ENCODE data around the gene PTCSC3.

The PTCSC3 gene

DNA sequence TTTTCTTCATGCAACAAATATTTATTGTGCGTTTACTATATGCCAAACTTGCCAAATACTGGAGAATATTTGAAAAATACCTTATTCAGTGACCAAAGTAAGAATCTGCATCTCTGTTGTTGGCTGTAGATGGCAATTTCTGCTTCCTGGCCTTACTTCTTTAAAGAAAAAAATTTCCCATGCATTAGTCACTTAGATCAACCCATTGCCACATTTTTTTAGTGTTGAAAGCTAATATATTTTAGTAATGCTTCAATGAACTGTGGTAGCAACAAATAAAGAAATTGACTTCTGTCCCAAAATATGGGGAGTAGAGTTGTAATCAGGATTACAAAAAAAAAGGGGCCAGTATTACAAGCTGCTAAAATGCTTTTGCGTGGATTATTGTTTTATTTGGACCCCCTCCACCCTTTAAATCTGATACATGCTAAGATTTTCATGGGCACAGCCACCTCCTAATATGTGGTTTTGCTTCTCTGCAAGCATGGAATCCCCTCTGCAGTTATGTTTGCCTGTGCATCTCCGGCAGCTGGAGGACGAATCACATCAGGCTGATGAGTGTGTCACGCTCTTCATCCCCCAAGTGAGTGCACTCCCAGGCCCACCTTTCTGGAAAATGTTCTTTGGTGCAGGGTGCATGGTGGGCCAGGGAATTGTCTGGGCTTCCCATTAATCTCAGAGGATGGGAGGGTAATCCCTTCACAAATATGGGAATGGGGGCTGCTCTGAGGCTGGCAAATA is 38.1 kb upstream of the PTCSC3 start:
- TF ChIP-seq SIN3A (IDR thresholded peaks at IDR 0.05; ENCODE audit: borderline replicate concordance, insufficient read depth, low read length): no peak
- TF ChIP-seq FOXP2 (optimal IDR thresholded peaks at IDR 0.05; ENCODE audit: borderline replicate concordance, extremely low read depth, extremely low read length, insufficient read depth): no peak
- TF ChIP-seq, protein P1, sequence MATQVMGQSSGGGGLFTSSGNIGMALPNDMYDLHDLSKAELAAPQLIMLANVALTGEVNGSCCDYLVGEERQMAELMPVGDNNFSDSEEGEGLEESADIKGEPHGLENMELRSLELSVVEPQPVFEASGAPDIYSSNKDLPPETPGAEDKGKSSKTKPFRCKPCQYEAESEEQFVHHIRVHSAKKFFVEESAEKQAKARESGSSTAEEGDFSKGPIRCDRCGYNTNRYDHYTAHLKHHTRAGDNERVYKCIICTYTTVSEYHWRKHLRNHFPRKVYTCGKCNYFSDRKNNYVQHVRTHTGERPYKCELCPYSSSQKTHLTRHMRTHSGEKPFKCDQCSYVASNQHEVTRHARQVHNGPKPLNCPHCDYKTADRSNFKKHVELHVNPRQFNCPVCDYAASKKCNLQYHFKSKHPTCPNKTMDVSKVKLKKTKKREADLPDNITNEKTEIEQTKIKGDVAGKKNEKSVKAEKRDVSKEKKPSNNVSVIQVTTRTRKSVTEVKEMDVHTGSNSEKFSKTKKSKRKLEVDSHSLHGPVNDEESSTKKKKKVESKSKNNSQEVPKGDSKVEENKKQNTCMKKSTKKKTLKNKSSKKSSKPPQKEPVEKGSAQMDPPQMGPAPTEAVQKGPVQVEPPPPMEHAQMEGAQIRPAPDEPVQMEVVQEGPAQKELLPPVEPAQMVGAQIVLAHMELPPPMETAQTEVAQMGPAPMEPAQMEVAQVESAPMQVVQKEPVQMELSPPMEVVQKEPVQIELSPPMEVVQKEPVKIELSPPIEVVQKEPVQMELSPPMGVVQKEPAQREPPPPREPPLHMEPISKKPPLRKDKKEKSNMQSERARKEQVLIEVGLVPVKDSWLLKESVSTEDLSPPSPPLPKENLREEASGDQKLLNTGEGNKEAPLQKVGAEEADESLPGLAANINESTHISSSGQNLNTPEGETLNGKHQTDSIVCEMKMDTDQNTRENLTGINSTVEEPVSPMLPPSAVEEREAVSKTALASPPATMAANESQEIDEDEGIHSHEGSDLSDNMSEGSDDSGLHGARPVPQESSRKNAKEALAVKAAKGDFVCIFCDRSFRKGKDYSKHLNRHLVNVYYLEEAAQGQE (IDR thresholded peaks at IDR 0.05; ENCODE audit: insufficient read depth in 1 of 2, low read depth in 2 of 2, low read length in 2 of 2): no peak
- no peak for TF ChIP-seq POLR2AphosphoS5 (IDR thresholded peaks at IDR 0.05; ENCODE audit: low read depth, low read length)
- no peak for TF ChIP-seq TAF1 (IDR thresholded peaks at IDR 0.05; ENCODE audit: borderline replicate concordance, insufficient read depth, low read length)

DNA sequence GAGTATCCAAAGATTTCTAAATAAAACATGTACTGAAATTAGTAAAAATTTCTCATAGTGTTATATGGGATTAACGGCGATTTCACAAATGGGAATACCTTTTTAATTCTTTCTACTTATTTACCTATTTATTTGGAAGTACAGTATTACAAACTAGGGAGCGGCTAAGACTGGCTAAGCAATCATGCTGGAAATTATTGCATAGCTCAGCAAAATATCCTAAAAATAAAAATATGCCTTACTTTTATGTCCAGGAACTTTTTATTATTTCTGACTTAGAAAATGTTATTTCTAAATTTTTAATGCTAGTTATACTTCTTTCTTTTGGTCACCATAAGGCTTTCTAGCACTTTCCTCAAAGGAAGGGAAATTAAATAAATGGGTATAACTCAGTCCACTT is 36.5 kb upstream of the PTCSC3 start:
- TF ChIP-seq TAF1 (IDR thresholded peaks at IDR 0.05; ENCODE audit: borderline replicate concordance, insufficient read depth, low read length) (no peak), SIN3A (IDR thresholded peaks at IDR 0.05; ENCODE audit: borderline replicate concordance, insufficient read depth, low read length) (no peak), POLR2AphosphoS5 (IDR thresholded peaks at IDR 0.05; ENCODE audit: low read depth, low read length) (no peak), FOXP2 (optimal IDR thresholded peaks at IDR 0.05; ENCODE audit: borderline replicate concordance, extremely low read depth, extremely low read length, insufficient read depth) (no peak)
- TF ChIP-seq, protein P1 (IDR thresholded peaks at IDR 0.05; ENCODE audit: insufficient read depth in 1 of 2, low read depth in 2 of 2, low read length in 2 of 2): no peak

DNA sequence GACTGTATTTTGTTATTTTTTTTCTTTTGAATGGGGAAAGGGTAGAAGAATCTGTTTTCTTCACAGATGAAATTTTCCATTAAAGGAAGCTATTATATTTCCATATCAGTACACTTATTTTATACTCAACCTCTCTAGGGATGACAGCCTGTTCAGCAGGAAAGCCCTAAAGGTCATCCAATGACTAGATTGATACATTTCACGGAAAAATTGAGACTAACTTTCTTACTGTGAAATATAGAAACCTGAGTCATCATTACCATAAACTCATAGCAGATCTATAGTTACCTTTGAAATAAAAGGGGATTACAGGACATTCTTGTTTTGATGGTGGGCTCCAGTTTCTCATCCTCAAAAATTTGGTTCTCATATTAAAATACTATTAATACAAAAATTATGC is 36.1 kb upstream of the PTCSC3 start:
- no peak for TF ChIP-seq TAF1 (IDR thresholded peaks at IDR 0.05; ENCODE audit: borderline replicate concordance, insufficient read depth, low read length)
- TF ChIP-seq SIN3A (IDR thresholded peaks at IDR 0.05; ENCODE audit: borderline replicate concordance, insufficient read depth, low read length): no peak
- TF ChIP-seq FOXP2 (optimal IDR thresholded peaks at IDR 0.05; ENCODE audit: borderline replicate concordance, extremely low read depth, extremely low read length, insufficient read depth): no peak
- no peak for TF ChIP-seq POLR2AphosphoS5 (IDR thresholded peaks at IDR 0.05; ENCODE audit: low read depth, low read length)
- TF ChIP-seq, protein P1 (IDR thresholded peaks at IDR 0.05; ENCODE audit: insufficient read depth in 1 of 2, low read depth in 2 of 2, low read length in 2 of 2): no peak

DNA sequence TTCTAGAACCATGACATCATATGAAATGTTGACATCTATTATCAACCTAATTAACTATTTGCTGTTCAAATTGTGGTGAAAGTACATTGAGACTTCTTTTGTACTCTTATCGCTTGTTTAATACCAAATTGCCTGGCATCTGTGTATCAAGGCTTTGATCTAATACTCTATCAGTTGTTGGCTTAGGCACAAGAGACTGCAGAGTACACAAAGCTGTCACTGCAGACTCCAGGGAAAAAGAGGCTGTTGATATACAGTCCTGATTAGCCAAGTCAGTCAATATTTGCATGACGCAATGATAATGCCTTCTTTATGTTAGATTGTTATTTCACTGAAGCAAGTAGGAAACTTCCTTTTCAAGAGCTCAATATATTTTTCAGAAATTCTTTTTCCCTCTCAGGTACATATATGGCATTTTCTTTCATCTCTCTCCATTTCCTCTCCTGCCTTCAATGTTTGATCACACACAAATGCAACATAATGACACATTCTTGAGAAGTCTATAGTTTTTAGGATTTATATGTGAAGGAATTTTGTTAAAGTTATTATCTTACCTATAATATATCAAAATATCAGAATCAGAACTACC is 32.3 kb upstream of the PTCSC3 start:
- TF ChIP-seq SIN3A (IDR thresholded peaks at IDR 0.05; ENCODE audit: borderline replicate concordance, insufficient read depth, low read length) (no peak), TAF1 (IDR thresholded peaks at IDR 0.05; ENCODE audit: borderline replicate concordance, insufficient read depth, low read length) (no peak), POLR2AphosphoS5 (IDR thresholded peaks at IDR 0.05; ENCODE audit: low read depth, low read length) (no peak), FOXP2 (optimal IDR thresholded peaks at IDR 0.05; ENCODE audit: borderline replicate concordance, extremely low read depth, extremely low read length, insufficient read depth) (no peak)
- TF ChIP-seq, protein P1 (IDR thresholded peaks at IDR 0.05; ENCODE audit: insufficient read depth in 1 of 2, low read depth in 2 of 2, low read length in 2 of 2): no peak
